ENCODE results near the gene FHAD1.

GRCh38 chr1:15385420-15385819 lies 138.4 kb downstream of the FHAD1 start:
- TF ChIP-seq CTCF (conservative IDR thresholded peaks at IDR 0.05 in 1 of 2, IDR thresholded peaks at IDR 0.05 in 1 of 2; ENCODE audit: extremely low read depth in 1 of 2, insufficient read depth in 1 of 2, low read depth in 1 of 2, low read length in 2 of 2) (no peak), EZH2 (IDR thresholded peaks at IDR 0.05; ENCODE audit: borderline replicate concordance, low read length) (no peak)

Measured in mammary epithelial cell (primary cell).